ENCODE measurements around the gene HSPH1.
"Not testable (repeated sequence)": the region's sequence is repeated elsewhere in the genome, so short reads cannot be mapped to it uniquely, and the experiment has no call there.

HSPH1 gene

GRCh38 chr13:31177813-31178495 is 16.2 kb upstream of the HSPH1 start:
- not testable (repeated sequence) for DNase-seq

GRCh38 chr13:31175847-31176532 is 14.3 kb upstream of the HSPH1 start:
- DNase-seq: no peak

GRCh38 chr13:31174018-31174417 is 12.3 kb upstream of the HSPH1 start:
- no peak for DNase-seq

- DNase-seq: no peak
These were observed 10.8 kb upstream of the HSPH1 start for GRCh38 chr13:31172535-31172934.

GRCh38 chr13:31172001-31172400 is 10.3 kb upstream of the HSPH1 start:
- DNase-seq: no peak

- no peak for DNase-seq
These were observed 7.0 kb upstream of the HSPH1 start for GRCh38 chr13:31168736-31169135.

GRCh38 chr13:31168166-31168565 is 6.5 kb upstream of the HSPH1 start:
- DNase-seq: no peak

- DNase-seq: no peak
These were observed 5.8 kb upstream of the HSPH1 start for GRCh38 chr13:31167490-31167889.

GRCh38 chr13:31166591-31166990 is 4.9 kb upstream of the HSPH1 start:
- DNase-seq: no peak

- DNase-seq: peak; percentile 97 to 98
These were observed 676 bp upstream of the HSPH1 start for GRCh38 chr13:31162151-31163008.

- peak; percentile 84 to 90 for DNase-seq
These were observed 697 bp downstream of the HSPH1 start for GRCh38 chr13:31160857-31161556.

GRCh38 chr13:31159306-31159705 is 2.4 kb downstream of the HSPH1 start:
- DNase-seq: no peak

GRCh38 chr13:31154939-31155338 is 6.8 kb downstream of the HSPH1 start:
- DNase-seq: no peak

GRCh38 chr13:31151837-31152236 is 9.9 kb downstream of the HSPH1 start:
- DNase-seq: no peak

- DNase-seq: no peak
These were observed 11.3 kb downstream of the HSPH1 start for GRCh38 chr13:31150315-31150985.

GRCh38 chr13:31149604-31150003 is 12.1 kb downstream of the HSPH1 start:
- DNase-seq: no peak

GRCh38 chr13:31145417-31145816 is 16.3 kb downstream of the HSPH1 start:
- no peak for DNase-seq

- no peak for DNase-seq
These were observed 23.2 kb downstream of the HSPH1 start for GRCh38 chr13:31138515-31138914.

- no peak for DNase-seq
These were observed 25.0 kb downstream of the HSPH1 start for GRCh38 chr13:31136724-31137123.

- DNase-seq: no peak
These were observed 27.5 kb downstream of the HSPH1 start for GRCh38 chr13:31134039-31134711.

- no peak for DNase-seq
These were observed 28.1 kb downstream of the HSPH1 start for GRCh38 chr13:31133621-31134020.

Measured in inflammatory macrophage (primary cell).